HCT116 (cell line): ENCODE measurements around the gene ADGRF5. TPM values are rescaled to one million over a fixed set of nuclear protein-coding genes. Genes with fewer than 3 reads are reported as not detected.

Experiments used
- ATAC-seq: fragments of 200-7000 bp; cut with Tn5 transposase; 2 replicates; pipeline ENCODE4 v1.9.1; 2020; ENCODE audit warnings: mild to moderate bottlenecking, moderate library complexity
- BruUV-seq: library from RNA; stranded (reverse); fragments of 400-500 nt; replicated peaks from 2 replicates; lab custom pipeline; 2021; lab: Mats Ljungman, UMichigan
- CTCF ChIA-PET: fragments of 300-600 bp; sonication (Branson Sonifier 250); formaldehyde crosslinking; loops from one replicate; lab custom pipeline; 2021; ENCODE audit warnings: antibody characterized with exemption; lab: Charles Lee
- POLR2A ChIA-PET: fragments of 300-600, 350-600 bp; sonication (Branson Sonifier 250); formaldehyde crosslinking; loops from one replicate; lab custom pipeline; 2021; ENCODE audit warnings: antibody characterized with exemption; lab: Charles Lee
- RAD21 ChIA-PET, 2 experiments: fragments of 300-600 bp; sonication (Branson Sonifier 250); formaldehyde crosslinking; loops; one replicate each; lab custom pipeline; 2023; ENCODE audit warnings: low total read pairs in 2 of 2; ENCODE audit not compliant: uncharacterized antibody in 2 of 2, unreplicated experiment in 2 of 2, low non-redundant PET in 1 of 2; lab: Charles Lee
- DNase-seq: peaks from one replicate; pipeline ENCODE4 v3.0.0-alpha.2; 2010; ENCODE audit warnings: low read depth, low spot score
- H2AFZ ChIP-seq: fragments of 200-600 bp; shearing (Covaris generic), sonication (generic); 2 replicates; pipeline ENCODE4 v1.6.1; 2017; ENCODE audit warnings: low read depth, mixed run types, mixed read lengths, antibody characterized with exemption, low read length; ENCODE audit not compliant: poor library complexity, severe bottlenecking
- H3K27ac ChIP-seq: 2 replicates; pipeline ENCODE4 v1.5.1; 2012; ENCODE audit warnings: low read depth, low read length
- H3K27me3 ChIP-seq: fragments of 200-600 bp; sonication (generic); 2 replicates; pipeline ENCODE4 v1.6.1; 2016; ENCODE audit warnings: mixed run types, low read length, mixed read lengths; ENCODE audit not compliant: insufficient read depth
- H3K36me3 ChIP-seq, 2 experiments: fragments of 200-500 bp in 1 of 2; fragments of 200-600 bp in 1 of 2; sonication (Bioruptor generic) in 1 of 2; sonication (generic) in 1 of 2; 2 replicates each; pipeline versions ENCODE4 v1.5.1 to v1.6.1; 2014 to 2016; ENCODE audit warnings: low read length in 2 of 2, inconsistent platforms in 1 of 2, mixed read lengths in 1 of 2, mixed run types in 1 of 2; ENCODE audit not compliant: insufficient read depth in 2 of 2, control insufficient read depth in 1 of 2
- H3K4me1 ChIP-seq, 2 experiments: fragments of 200-600 bp in 1 of 2; sonication (generic) in 1 of 2; 2 replicates each; pipeline versions ENCODE4 v1.5.1 to v1.6.1; 2012 to 2017; ENCODE audit warnings: low read length in 2 of 2, inconsistent platforms in 1 of 2, mild to moderate bottlenecking in 1 of 2, mixed read lengths in 1 of 2, mixed run types in 1 of 2, moderate library complexity in 1 of 2; ENCODE audit not compliant: insufficient read depth in 2 of 2, control insufficient read depth in 1 of 2
- H3K4me2 ChIP-seq: fragments of 200-600 bp; sonication (generic); 2 replicates; pipeline ENCODE4 v1.6.1; 2017; ENCODE audit warnings: mixed run types, low read length, mixed read lengths
- H3K4me3 ChIP-seq, 2 experiments: fragments of 200-600 bp in 1 of 2; sonication (generic) in 1 of 2; replicated peaks in 1 of 2; 2 replicates each; pipeline ENCODE4 v1.5.1; 2011 to 2016; ENCODE audit warnings: low read length in 2 of 2, control low read depth in 1 of 2, low read depth in 1 of 2, mild to moderate bottlenecking in 1 of 2, mixed read lengths in 1 of 2, mixed run types in 1 of 2
- H3K79me2 ChIP-seq: fragments of 200-600 bp; sonication (generic); 2 replicates; pipeline ENCODE4 v1.6.1; 2017; ENCODE audit warnings: mild to moderate bottlenecking, mixed run types, low read length, moderate library complexity, mixed read lengths; ENCODE audit not compliant: insufficient read depth
- H3K9ac ChIP-seq: fragments of 200-600 bp; sonication (generic); 2 replicates; pipeline ENCODE4 v1.6.1; 2016; ENCODE audit warnings: low read length, mixed read lengths
- H3K9me2 ChIP-seq: fragments of 200-600 bp; sonication (generic), shearing (Covaris generic); 2 replicates; pipeline ENCODE4 v1.6.1; 2017; ENCODE audit warnings: mixed run types, mild to moderate bottlenecking, moderate library complexity; ENCODE audit not compliant: insufficient read depth
- H3K9me3 ChIP-seq, 2 experiments: fragments of 200-500 bp in 1 of 2; fragments of 200-600 bp in 1 of 2; sonication (Bioruptor generic) in 1 of 2; sonication (generic) in 1 of 2; 2 replicates each; pipeline ENCODE4 v1.6.1; 2014 to 2017; ENCODE audit warnings: low read length in 2 of 2, mixed read lengths in 2 of 2, inconsistent platforms in 1 of 2, low read depth in 1 of 2, mild to moderate bottlenecking in 1 of 2, mixed run types in 1 of 2, moderate library complexity in 1 of 2; ENCODE audit not compliant: control insufficient read depth in 1 of 2, insufficient read depth in 1 of 2
- H4K20me1 ChIP-seq: fragments of 200-600 bp; sonication (generic), shearing (Covaris generic); 2 replicates; pipeline ENCODE4 v1.6.1; 2017; ENCODE audit warnings: mixed run types, mild to moderate bottlenecking, moderate library complexity; ENCODE audit not compliant: insufficient read depth
- CBX3 ChIP-seq: IDR thresholded peaks from 2 replicates; pipeline ENCODE4 v1.6.1; 2012; ENCODE audit warnings: low read depth
- EGR1 ChIP-seq: IDR thresholded peaks from 2 replicates; pipeline ENCODE4 v1.6.1; 2012; ENCODE audit warnings: low read depth
- ELF1 ChIP-seq: IDR thresholded peaks from 2 replicates; pipeline ENCODE4 v1.6.1; 2012; ENCODE audit warnings: low read depth, borderline replicate concordance
- EZH2 ChIP-seq: fragments of 200-600 bp; sonication (generic); IDR thresholded peaks from 2 replicates; pipeline ENCODE4 v1.6.1; 2017; ENCODE audit warnings: antibody characterized with exemption, mixed run types
- EZH2phosphoT487 ChIP-seq: fragments of 200-600 bp; IDR thresholded peaks from 2 replicates; pipeline ENCODE4 v1.6.1; 2018; ENCODE audit warnings: antibody characterized with exemption, borderline replicate concordance
- FOSL1 ChIP-seq: IDR thresholded peaks from 2 replicates; pipeline ENCODE4 v1.6.1; 2012; ENCODE audit warnings: low read depth
- JUND ChIP-seq: IDR thresholded peaks from 2 replicates; pipeline ENCODE4 v1.6.1; 2012
- POLR2A ChIP-seq: IDR thresholded peaks from 2 replicates; pipeline ENCODE4 v1.7.0; 2011; ENCODE audit warnings: borderline replicate concordance; ENCODE audit not compliant: insufficient read depth, insufficient read length; ENCODE audit errors: extremely low read depth
- POLR2AphosphoS5 ChIP-seq: IDR thresholded peaks from 2 replicates; pipeline ENCODE4 v1.6.1; 2011; ENCODE audit warnings: mild to moderate bottlenecking, low read depth, low read length, moderate library complexity
- SIN3A ChIP-seq: IDR thresholded peaks from 2 replicates; pipeline ENCODE4 v1.6.1; 2012; ENCODE audit warnings: low read depth
- SP1 ChIP-seq: IDR thresholded peaks from 2 replicates; pipeline ENCODE4 v1.6.1; 2012; ENCODE audit warnings: low read depth
- SRF ChIP-seq: IDR thresholded peaks from 2 replicates; pipeline ENCODE4 v1.6.1; 2012; ENCODE audit warnings: low read depth
- YY1 ChIP-seq: IDR thresholded peaks from 2 replicates; pipeline ENCODE4 v1.6.1; 2011; ENCODE audit warnings: low read length, low read depth, moderate library complexity, mild to moderate bottlenecking; ENCODE audit not compliant: insufficient replicate concordance; ENCODE audit errors: extremely low read depth
- ZFX ChIP-seq: fragments of 450-650 bp; IDR thresholded peaks from 2 replicates; pipeline ENCODE4 v1.6.1; 2017
- intact Hi-C: fragments of 100-400 bp; cut with micrococcal nuclease; formaldehyde crosslinking; loops from 2 replicates; pipeline ENCODE4 v1.10.0; 2022
- total RNA-seq: library from RNA; stranded (reverse); gene quantifications from one replicate; pipeline ENCODE4 v1.2.1, GENCODE V29; 2021; ENCODE audit not compliant: unreplicated experiment
- TF ChIP-seq, protein P1 (sequence below): IDR thresholded peaks from 2 replicates; pipeline ENCODE4 v1.6.1; 2012
- TF ChIP-seq, protein P2 (sequence below): IDR thresholded peaks from 2 replicates; pipeline ENCODE4 v1.6.1; 2012
- TF ChIP-seq, protein P3 (sequence below): IDR thresholded peaks from 2 replicates; pipeline ENCODE4 v1.6.1; 2011; ENCODE audit warnings: mild to moderate bottlenecking, low read length, moderate library complexity; ENCODE audit not compliant: insufficient replicate concordance; ENCODE audit errors: extremely low read depth
- TF ChIP-seq, protein P4 (sequence below), 3 experiments: fragments of 200-600 bp in 1 of 3; sonication (generic) in 1 of 3; IDR thresholded peaks in 2 of 3; conservative IDR thresholded peaks in 1 of 3; 2 replicates each; pipeline ENCODE4 v1.5.1; 2012 to 2017; ENCODE audit warnings: low read depth in 2 of 3, low read length in 2 of 3, antibody characterized with exemption in 1 of 3, borderline replicate concordance in 1 of 3, control low read depth in 1 of 3, mild to moderate bottlenecking in 1 of 3, mixed read lengths in 1 of 3, mixed run types in 1 of 3, moderate library complexity in 1 of 3; ENCODE audit not compliant: insufficient read depth in 1 of 3
- TF ChIP-seq, protein P5 (sequence below): IDR thresholded peaks from 2 replicates; pipeline ENCODE4 v1.6.1; 2012; ENCODE audit warnings: low read depth

ADGRF5 gene
- total RNA-seq, 1 experiment from 2014 or later = 0.17 TPM

DNA sequence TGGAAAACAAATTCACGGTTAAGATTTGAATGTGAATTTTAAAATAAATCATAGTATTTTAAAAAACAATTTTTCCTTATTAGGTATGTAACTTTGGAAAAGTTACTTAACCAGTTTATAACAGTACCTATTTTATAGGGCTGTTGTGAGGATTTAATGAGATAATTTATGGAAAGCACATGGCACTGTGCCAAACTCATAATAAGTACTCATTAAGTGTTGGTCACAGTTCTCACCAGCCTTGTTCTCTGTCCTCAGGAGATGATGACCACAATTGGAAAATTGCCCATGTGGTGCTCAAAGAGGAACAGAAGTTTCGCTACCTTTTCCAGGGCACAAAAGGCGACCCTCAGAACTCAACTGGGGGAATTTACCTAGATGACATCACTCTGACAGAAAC is 88.9 kb downstream of the ADGRF5 start:
- Histone ChIP-seq H2AFZ (no peak overlapping the region), H3K4me2 (no peak overlapping the region), H3K79me2 (no peaks in the 10 kb centered on the region), H3K9me3 (no peaks in the 10 kb centered on the region), H3K4me3 (no peak overlapping the region), H3K9me2 (no peaks in the 10 kb centered on the region), H3K36me3 (no peaks in the 10 kb centered on the region), H3K27ac (no peak overlapping the region), H3K27me3 (no peaks in the 10 kb centered on the region), H3K4me1 (no peaks in the 10 kb centered on the region), H4K20me1 (no peaks in the 10 kb centered on the region), H3K9ac (no peak overlapping the region)
- ChIA-PET CTCF (no interaction called here), POLR2A (no interaction called here), RAD21 (no interaction called here)
- DNase-seq = no peak
- BruUV-seq = no TSS peak
- intact Hi-C loops = no loop called here
- ATAC-seq = no peak
- TF ChIP-seq, protein P1, sequence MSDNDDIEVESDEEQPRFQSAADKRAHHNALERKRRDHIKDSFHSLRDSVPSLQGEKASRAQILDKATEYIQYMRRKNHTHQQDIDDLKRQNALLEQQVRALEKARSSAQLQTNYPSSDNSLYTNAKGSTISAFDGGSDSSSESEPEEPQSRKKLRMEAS = no peak
- TF ChIP-seq YY1 (no peak), ZFX (no peak), POLR2A (no peak), CBX3 (no peak), EZH2phosphoT487 (no peak), EGR1 (no peak), JUND (no peak), EZH2 (no peak), SRF (no peak), SP1 (no peak), POLR2AphosphoS5 (no peak), FOSL1 (no peak), SIN3A (no peak), ELF1 (no peak)
- TF ChIP-seq, protein P2, sequence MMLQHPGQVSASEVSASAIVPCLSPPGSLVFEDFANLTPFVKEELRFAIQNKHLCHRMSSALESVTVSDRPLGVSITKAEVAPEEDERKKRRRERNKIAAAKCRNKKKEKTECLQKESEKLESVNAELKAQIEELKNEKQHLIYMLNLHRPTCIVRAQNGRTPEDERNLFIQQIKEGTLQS = no peak
- TF ChIP-seq, protein P3, sequence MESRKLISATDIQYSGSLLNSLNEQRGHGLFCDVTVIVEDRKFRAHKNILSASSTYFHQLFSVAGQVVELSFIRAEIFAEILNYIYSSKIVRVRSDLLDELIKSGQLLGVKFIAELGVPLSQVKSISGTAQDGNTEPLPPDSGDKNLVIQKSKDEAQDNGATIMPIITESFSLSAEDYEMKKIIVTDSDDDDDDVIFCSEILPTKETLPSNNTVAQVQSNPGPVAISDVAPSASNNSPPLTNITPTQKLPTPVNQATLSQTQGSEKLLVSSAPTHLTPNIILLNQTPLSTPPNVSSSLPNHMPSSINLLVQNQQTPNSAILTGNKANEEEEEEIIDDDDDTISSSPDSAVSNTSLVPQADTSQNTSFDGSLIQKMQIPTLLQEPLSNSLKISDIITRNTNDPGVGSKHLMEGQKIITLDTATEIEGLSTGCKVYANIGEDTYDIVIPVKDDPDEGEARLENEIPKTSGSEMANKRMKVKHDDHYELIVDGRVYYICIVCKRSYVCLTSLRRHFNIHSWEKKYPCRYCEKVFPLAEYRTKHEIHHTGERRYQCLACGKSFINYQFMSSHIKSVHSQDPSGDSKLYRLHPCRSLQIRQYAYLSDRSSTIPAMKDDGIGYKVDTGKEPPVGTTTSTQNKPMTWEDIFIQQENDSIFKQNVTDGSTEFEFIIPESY = no peak
- TF ChIP-seq, protein P4, sequence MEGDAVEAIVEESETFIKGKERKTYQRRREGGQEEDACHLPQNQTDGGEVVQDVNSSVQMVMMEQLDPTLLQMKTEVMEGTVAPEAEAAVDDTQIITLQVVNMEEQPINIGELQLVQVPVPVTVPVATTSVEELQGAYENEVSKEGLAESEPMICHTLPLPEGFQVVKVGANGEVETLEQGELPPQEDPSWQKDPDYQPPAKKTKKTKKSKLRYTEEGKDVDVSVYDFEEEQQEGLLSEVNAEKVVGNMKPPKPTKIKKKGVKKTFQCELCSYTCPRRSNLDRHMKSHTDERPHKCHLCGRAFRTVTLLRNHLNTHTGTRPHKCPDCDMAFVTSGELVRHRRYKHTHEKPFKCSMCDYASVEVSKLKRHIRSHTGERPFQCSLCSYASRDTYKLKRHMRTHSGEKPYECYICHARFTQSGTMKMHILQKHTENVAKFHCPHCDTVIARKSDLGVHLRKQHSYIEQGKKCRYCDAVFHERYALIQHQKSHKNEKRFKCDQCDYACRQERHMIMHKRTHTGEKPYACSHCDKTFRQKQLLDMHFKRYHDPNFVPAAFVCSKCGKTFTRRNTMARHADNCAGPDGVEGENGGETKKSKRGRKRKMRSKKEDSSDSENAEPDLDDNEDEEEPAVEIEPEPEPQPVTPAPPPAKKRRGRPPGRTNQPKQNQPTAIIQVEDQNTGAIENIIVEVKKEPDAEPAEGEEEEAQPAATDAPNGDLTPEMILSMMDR (IDR thresholded peaks at IDR 0.05 in 2 of 3, conservative IDR thresholded peaks at IDR 0.05 in 1 of 3; ENCODE audit: borderline replicate concordance in 1 of 3, insufficient read depth in 1 of 3, low read depth in 2 of 3, low read length in 2 of 3) = no peak
- TF ChIP-seq, protein P5, sequence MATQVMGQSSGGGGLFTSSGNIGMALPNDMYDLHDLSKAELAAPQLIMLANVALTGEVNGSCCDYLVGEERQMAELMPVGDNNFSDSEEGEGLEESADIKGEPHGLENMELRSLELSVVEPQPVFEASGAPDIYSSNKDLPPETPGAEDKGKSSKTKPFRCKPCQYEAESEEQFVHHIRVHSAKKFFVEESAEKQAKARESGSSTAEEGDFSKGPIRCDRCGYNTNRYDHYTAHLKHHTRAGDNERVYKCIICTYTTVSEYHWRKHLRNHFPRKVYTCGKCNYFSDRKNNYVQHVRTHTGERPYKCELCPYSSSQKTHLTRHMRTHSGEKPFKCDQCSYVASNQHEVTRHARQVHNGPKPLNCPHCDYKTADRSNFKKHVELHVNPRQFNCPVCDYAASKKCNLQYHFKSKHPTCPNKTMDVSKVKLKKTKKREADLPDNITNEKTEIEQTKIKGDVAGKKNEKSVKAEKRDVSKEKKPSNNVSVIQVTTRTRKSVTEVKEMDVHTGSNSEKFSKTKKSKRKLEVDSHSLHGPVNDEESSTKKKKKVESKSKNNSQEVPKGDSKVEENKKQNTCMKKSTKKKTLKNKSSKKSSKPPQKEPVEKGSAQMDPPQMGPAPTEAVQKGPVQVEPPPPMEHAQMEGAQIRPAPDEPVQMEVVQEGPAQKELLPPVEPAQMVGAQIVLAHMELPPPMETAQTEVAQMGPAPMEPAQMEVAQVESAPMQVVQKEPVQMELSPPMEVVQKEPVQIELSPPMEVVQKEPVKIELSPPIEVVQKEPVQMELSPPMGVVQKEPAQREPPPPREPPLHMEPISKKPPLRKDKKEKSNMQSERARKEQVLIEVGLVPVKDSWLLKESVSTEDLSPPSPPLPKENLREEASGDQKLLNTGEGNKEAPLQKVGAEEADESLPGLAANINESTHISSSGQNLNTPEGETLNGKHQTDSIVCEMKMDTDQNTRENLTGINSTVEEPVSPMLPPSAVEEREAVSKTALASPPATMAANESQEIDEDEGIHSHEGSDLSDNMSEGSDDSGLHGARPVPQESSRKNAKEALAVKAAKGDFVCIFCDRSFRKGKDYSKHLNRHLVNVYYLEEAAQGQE = no peak
